ENCODE results near the gene CIAO3.

The CIAO3 gene

DNA sequence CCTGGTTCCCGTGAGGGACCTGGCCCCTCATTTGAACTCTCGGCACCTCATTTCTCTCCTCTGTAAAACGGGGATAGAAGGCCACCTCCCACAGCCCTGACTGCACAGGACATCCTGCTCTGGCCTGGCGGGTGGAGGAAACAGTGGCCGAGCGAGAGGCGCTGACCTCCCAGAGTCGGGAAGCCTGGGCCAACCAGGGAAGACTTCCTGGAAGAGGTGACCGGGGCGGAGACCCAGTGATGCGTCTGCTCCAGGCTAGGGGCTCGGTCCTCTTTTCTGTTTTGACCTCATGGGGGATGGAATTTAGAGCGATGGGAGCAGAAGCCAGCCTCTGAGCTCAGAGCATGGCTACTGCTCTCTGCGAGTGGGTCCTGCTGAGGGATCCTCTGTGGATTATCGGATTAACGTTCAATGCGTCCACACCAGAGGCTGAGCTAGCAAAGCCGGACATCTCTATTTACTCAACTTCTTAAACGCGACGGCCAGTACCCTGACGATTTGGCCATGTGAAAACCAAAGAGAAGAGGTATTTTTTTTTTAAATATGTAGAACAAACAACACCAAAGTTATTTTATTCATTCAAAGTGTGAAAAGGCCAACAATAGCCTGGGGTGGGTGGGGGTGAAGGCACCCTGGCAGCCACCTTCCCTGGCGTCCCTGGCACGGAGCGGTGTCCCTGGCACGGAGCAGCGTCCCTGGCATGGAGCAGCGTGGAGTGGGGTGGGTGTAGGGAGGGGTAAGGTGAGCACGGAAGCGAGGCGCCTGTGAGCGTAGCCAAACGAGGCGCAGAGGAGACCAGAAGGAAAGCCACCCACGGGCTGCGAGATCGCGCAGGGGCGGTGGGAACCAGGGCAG lies 10.6 kb upstream of the CIAO3 start:
- H3K9ac ChIP-seq (ENCODE audit: low read depth, low read length, poor library complexity): no peak overlapping the region
- peaks cover 3% of the 10 kb centered on the region for H3K79me1 ChIP-seq (ENCODE audit: low read depth, low read length)
- no peak overlapping the region for H3K4ac ChIP-seq (ENCODE audit: low read length)
- peak overlapping the region; percentile 98 for H3K18ac ChIP-seq (ENCODE audit: low read length)
- no peak overlapping the region for H2BK120ac ChIP-seq (ENCODE audit: low read depth, low read length)
- H2AFZ ChIP-seq (ENCODE audit: low read length): peak overlapping the region; percentile 72
- no peak overlapping the region for H3K27ac ChIP-seq (replicated peaks; ENCODE audit: low read length)
- peak overlapping the region; percentile 19 for H2BK5ac ChIP-seq (ENCODE audit: low read length)
- peak overlapping the region; percentile 32 for H3K23ac ChIP-seq (ENCODE audit: low read depth, low read length, poor library complexity)
- peaks cover 17 to 27% of the 10 kb centered on the region in 2 donors for H3K4me1 ChIP-seq (ENCODE audit: control insufficient read depth in 2 of 2, insufficient read depth in 1 of 2, low read depth in 1 of 2, low read length in 2 of 2)
- H3K36me3 ChIP-seq (replicated peaks in 1 of 2; ENCODE audit: control insufficient read depth in 2 of 2, insufficient read depth in 2 of 2, low read length in 2 of 2): no peaks in the 10 kb centered on the region
- peak overlapping the region; percentile 52 for H2BK15ac ChIP-seq (ENCODE audit: low read length)
- peak overlapping the region; percentile 22 for H3K4me2 ChIP-seq (ENCODE audit: insufficient read depth, low read length, poor library complexity, severe bottlenecking)
- no peak overlapping the region for H4K8ac ChIP-seq (ENCODE audit: low read depth, low read length)
- no peak for DNase-seq (ENCODE audit: low spot score)
- peak overlapping the region; percentile 95 for H2AK5ac ChIP-seq (ENCODE audit: low read depth, low read length)
- H3K9me3 ChIP-seq (replicated peaks in 1 of 2; ENCODE audit: control insufficient read depth in 2 of 2, insufficient read depth in 1 of 2, low read depth in 1 of 2, low read length in 2 of 2): peaks cover 2 to 6% of the 10 kb centered on the region in 2 donors
- no peak overlapping the region for H3K4me3 ChIP-seq (ENCODE audit: low read length in 2 of 2)
- H3K14ac ChIP-seq (ENCODE audit: low read length): peak overlapping the region; percentile 84
- H2BK12ac ChIP-seq (ENCODE audit: low read length): peak overlapping the region; percentile 95
- H3K27me3 ChIP-seq (ENCODE audit: control insufficient read depth in 3 of 3, insufficient read depth in 3 of 3, low read depth in 1 of 3, low read length in 3 of 3): no peaks in the 10 kb centered on the region
- WGBS, 2 donors (ENCODE audit: extremely low coverage in 2 of 2, insufficient read length in 2 of 2, insufficient replicate concordance in 1 of 2): no CpG with 5 or more reads among the region's 39 CpGs
- no peak overlapping the region for H4K91ac ChIP-seq (ENCODE audit: low read depth, low read length, poor library complexity)

GRCh38 chr16:750485-750884 lies 9.7 kb upstream of the CIAO3 start:
- peak overlapping the region; percentile 19 for H2BK5ac ChIP-seq (ENCODE audit: low read length)
- no peak overlapping the region for H3K18ac ChIP-seq (ENCODE audit: low read length)
- H3K79me1 ChIP-seq (ENCODE audit: low read depth, low read length): peaks cover 3% of the 10 kb centered on the region
- no CpG with 5 or more reads among the region's 9 CpGs for WGBS, 2 donors (ENCODE audit: extremely low coverage in 2 of 2, insufficient read length in 2 of 2, insufficient replicate concordance in 1 of 2)
- no peak overlapping the region for H3K23ac ChIP-seq (ENCODE audit: low read depth, low read length, poor library complexity)
- H3K27me3 ChIP-seq (ENCODE audit: control insufficient read depth in 3 of 3, insufficient read depth in 3 of 3, low read depth in 1 of 3, low read length in 3 of 3): no peaks in the 10 kb centered on the region
- peak overlapping the region; percentile 55 for H2AFZ ChIP-seq (ENCODE audit: low read length)
- no peaks in the 10 kb centered on the region for H3K9me3 ChIP-seq (replicated peaks in 1 of 2; ENCODE audit: control insufficient read depth in 2 of 2, insufficient read depth in 1 of 2, low read depth in 1 of 2, low read length in 2 of 2)
- H4K91ac ChIP-seq (ENCODE audit: low read depth, low read length, poor library complexity): no peak overlapping the region
- no peak overlapping the region for H3K4me2 ChIP-seq (ENCODE audit: insufficient read depth, low read length, poor library complexity, severe bottlenecking)
- H3K4me3 ChIP-seq (ENCODE audit: low read length in 2 of 2): peak overlapping the region in 1 of 2 donors; percentile 15
- no peak overlapping the region for H2BK12ac ChIP-seq (ENCODE audit: low read length)
- no peak overlapping the region for H3K9ac ChIP-seq (ENCODE audit: low read depth, low read length, poor library complexity)
- no peak overlapping the region for H2BK120ac ChIP-seq (ENCODE audit: low read depth, low read length)
- H2BK15ac ChIP-seq (ENCODE audit: low read length): no peak overlapping the region
- no peak for DNase-seq (ENCODE audit: low spot score)
- peaks cover 17 to 27% of the 10 kb centered on the region in 2 donors for H3K4me1 ChIP-seq (ENCODE audit: control insufficient read depth in 2 of 2, insufficient read depth in 1 of 2, low read depth in 1 of 2, low read length in 2 of 2)
- no peak overlapping the region for H3K4ac ChIP-seq (ENCODE audit: low read length)
- H3K14ac ChIP-seq (ENCODE audit: low read length): no peak overlapping the region
- H3K27ac ChIP-seq (replicated peaks; ENCODE audit: low read length): no peak overlapping the region
- H4K8ac ChIP-seq (ENCODE audit: low read depth, low read length): no peak overlapping the region
- no peak overlapping the region for H2AK5ac ChIP-seq (ENCODE audit: low read depth, low read length)
- no peaks in the 10 kb centered on the region for H3K36me3 ChIP-seq (replicated peaks in 1 of 2; ENCODE audit: control insufficient read depth in 2 of 2, insufficient read depth in 2 of 2, low read length in 2 of 2)

DNA sequence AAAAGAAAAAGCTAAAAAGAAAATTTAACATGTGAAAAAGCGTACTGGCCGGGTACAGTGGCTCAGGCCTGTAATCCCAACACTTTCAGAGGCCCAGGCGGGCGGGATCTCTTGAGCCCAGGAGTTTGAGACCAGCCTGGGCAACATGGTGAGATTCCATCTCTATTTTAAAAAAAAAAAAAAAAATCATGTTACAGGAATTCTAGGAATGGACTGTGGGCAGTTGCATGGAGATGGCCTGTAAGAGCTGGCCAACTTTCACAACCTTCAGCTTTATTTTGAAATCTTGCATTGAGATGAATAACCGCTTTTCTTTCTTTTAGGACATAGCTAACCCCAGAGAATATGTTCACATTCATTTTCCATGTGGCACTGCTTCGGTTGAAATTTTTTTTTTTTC lies 8.2 kb upstream of the CIAO3 start:
- no peak overlapping the region for H3K4me3 ChIP-seq (ENCODE audit: low read length in 2 of 2)
- H3K4me2 ChIP-seq (ENCODE audit: insufficient read depth, low read length, poor library complexity, severe bottlenecking): no peak overlapping the region
- no peak overlapping the region for H3K18ac ChIP-seq (ENCODE audit: low read length)
- H4K91ac ChIP-seq (ENCODE audit: low read depth, low read length, poor library complexity): no peak overlapping the region
- H2BK5ac ChIP-seq (ENCODE audit: low read length): no peak overlapping the region
- no peak overlapping the region for H3K4ac ChIP-seq (ENCODE audit: low read length)
- no peak for DNase-seq (ENCODE audit: low spot score)
- peaks cover 3% of the 10 kb centered on the region for H3K79me1 ChIP-seq (ENCODE audit: low read depth, low read length)
- no peak overlapping the region for H3K23ac ChIP-seq (ENCODE audit: low read depth, low read length, poor library complexity)
- no peak overlapping the region for H2BK120ac ChIP-seq (ENCODE audit: low read depth, low read length)
- peaks cover 17 to 27% of the 10 kb centered on the region in 2 donors for H3K4me1 ChIP-seq (ENCODE audit: control insufficient read depth in 2 of 2, insufficient read depth in 1 of 2, low read depth in 1 of 2, low read length in 2 of 2)
- no peak overlapping the region for H3K9ac ChIP-seq (ENCODE audit: low read depth, low read length, poor library complexity)
- no peak overlapping the region for H4K8ac ChIP-seq (ENCODE audit: low read depth, low read length)
- H3K27me3 ChIP-seq (ENCODE audit: control insufficient read depth in 3 of 3, insufficient read depth in 3 of 3, low read depth in 1 of 3, low read length in 3 of 3): no peaks in the 10 kb centered on the region
- H3K27ac ChIP-seq (replicated peaks; ENCODE audit: low read length): no peak overlapping the region
- no CpG with 5 or more reads among the region's 6 CpGs for WGBS, 2 donors (ENCODE audit: extremely low coverage in 2 of 2, insufficient read length in 2 of 2, insufficient replicate concordance in 1 of 2)
- no peaks in the 10 kb centered on the region for H3K9me3 ChIP-seq (replicated peaks in 1 of 2; ENCODE audit: control insufficient read depth in 2 of 2, insufficient read depth in 1 of 2, low read depth in 1 of 2, low read length in 2 of 2)
- no peak overlapping the region for H2AFZ ChIP-seq (ENCODE audit: low read length)
- H3K14ac ChIP-seq (ENCODE audit: low read length): no peak overlapping the region
- H2AK5ac ChIP-seq (ENCODE audit: low read depth, low read length): no peak overlapping the region
- H2BK15ac ChIP-seq (ENCODE audit: low read length): no peak overlapping the region
- H3K36me3 ChIP-seq (replicated peaks in 1 of 2; ENCODE audit: control insufficient read depth in 2 of 2, insufficient read depth in 2 of 2, low read length in 2 of 2): no peaks in the 10 kb centered on the region
- no peak overlapping the region for H2BK12ac ChIP-seq (ENCODE audit: low read length)

DNA sequence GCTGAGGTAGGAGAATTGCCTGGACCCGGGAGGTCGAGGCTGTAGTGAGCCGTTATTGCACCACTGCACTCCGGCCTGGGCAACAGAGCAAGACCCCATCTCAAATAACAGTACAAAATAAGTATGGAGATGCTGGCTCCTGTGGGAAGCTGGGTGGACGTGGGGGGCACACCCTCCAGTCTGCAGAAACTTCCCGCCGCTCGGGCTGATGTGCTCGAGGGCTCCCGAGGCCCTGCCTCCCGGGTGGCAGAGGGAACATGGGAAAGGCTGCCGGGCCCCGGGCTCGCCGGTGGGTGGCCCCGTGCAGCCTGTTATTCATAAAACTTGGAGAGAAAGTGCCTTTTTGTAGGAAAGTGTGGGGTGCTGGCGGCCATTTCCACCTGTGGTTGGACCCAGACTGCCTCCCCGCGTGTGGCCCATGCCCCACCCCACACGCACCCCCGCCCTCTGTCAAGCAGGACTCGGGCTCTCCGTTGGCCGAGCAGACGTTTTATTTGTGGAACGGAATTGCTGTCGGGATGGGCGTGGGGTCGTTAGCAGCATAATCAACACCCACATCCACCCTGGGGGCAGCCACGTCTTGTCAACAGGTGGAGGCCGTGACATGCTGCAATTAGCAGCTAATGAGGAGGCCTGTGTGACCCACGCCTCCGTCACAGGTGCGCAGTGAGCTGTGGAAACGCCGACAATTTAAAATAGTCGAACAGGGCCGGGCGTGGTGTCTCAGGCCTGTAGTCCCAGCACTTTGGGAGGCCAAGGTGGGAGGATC lies 7.4 kb upstream of the CIAO3 start:
- H3K36me3 ChIP-seq (replicated peaks in 1 of 2; ENCODE audit: control insufficient read depth in 2 of 2, insufficient read depth in 2 of 2, low read length in 2 of 2): no peaks in the 10 kb centered on the region
- H4K8ac ChIP-seq (ENCODE audit: low read depth, low read length): no peak overlapping the region
- no peaks in the 10 kb centered on the region for H3K9me3 ChIP-seq (replicated peaks in 1 of 2; ENCODE audit: control insufficient read depth in 2 of 2, insufficient read depth in 1 of 2, low read depth in 1 of 2, low read length in 2 of 2)
- H3K4ac ChIP-seq (ENCODE audit: low read length): no peak overlapping the region
- peak overlapping the region; percentile 56 for H2AK5ac ChIP-seq (ENCODE audit: low read depth, low read length)
- H3K18ac ChIP-seq (ENCODE audit: low read length): no peak overlapping the region
- H3K27ac ChIP-seq (replicated peaks; ENCODE audit: low read length): no peak overlapping the region
- H3K79me1 ChIP-seq (ENCODE audit: low read depth, low read length): peaks cover 3% of the 10 kb centered on the region
- WGBS, 2 donors (ENCODE audit: extremely low coverage in 2 of 2, insufficient read length in 2 of 2, insufficient replicate concordance in 1 of 2): no CpG with 5 or more reads among the region's 39 CpGs
- H4K91ac ChIP-seq (ENCODE audit: low read depth, low read length, poor library complexity): no peak overlapping the region
- no peaks in the 10 kb centered on the region for H3K27me3 ChIP-seq (ENCODE audit: control insufficient read depth in 3 of 3, insufficient read depth in 3 of 3, low read depth in 1 of 3, low read length in 3 of 3)
- H3K4me2 ChIP-seq (ENCODE audit: insufficient read depth, low read length, poor library complexity, severe bottlenecking): no peak overlapping the region
- no peak overlapping the region for H3K9ac ChIP-seq (ENCODE audit: low read depth, low read length, poor library complexity)
- peaks cover 14 to 27% of the 10 kb centered on the region in 2 donors for H3K4me1 ChIP-seq (ENCODE audit: control insufficient read depth in 2 of 2, insufficient read depth in 1 of 2, low read depth in 1 of 2, low read length in 2 of 2)
- H3K23ac ChIP-seq (ENCODE audit: low read depth, low read length, poor library complexity): no peak overlapping the region
- no peak for DNase-seq (ENCODE audit: low spot score)
- no peak overlapping the region for H2AFZ ChIP-seq (ENCODE audit: low read length)
- H2BK12ac ChIP-seq (ENCODE audit: low read length): no peak overlapping the region
- no peak overlapping the region for H2BK120ac ChIP-seq (ENCODE audit: low read depth, low read length)
- peak overlapping the region; percentile 13 for H2BK5ac ChIP-seq (ENCODE audit: low read length)
- H3K4me3 ChIP-seq (ENCODE audit: low read length in 2 of 2): no peak overlapping the region
- H3K14ac ChIP-seq (ENCODE audit: low read length): no peak overlapping the region
- no peak overlapping the region for H2BK15ac ChIP-seq (ENCODE audit: low read length)
